Measurements from ENCODE around the gene SPDYE6.
"Not testable (repeated sequence)": the region's sequence is repeated elsewhere in the genome, so short reads cannot be mapped to it uniquely, and the experiment has no call there.

Gene SPDYE6

DNA sequence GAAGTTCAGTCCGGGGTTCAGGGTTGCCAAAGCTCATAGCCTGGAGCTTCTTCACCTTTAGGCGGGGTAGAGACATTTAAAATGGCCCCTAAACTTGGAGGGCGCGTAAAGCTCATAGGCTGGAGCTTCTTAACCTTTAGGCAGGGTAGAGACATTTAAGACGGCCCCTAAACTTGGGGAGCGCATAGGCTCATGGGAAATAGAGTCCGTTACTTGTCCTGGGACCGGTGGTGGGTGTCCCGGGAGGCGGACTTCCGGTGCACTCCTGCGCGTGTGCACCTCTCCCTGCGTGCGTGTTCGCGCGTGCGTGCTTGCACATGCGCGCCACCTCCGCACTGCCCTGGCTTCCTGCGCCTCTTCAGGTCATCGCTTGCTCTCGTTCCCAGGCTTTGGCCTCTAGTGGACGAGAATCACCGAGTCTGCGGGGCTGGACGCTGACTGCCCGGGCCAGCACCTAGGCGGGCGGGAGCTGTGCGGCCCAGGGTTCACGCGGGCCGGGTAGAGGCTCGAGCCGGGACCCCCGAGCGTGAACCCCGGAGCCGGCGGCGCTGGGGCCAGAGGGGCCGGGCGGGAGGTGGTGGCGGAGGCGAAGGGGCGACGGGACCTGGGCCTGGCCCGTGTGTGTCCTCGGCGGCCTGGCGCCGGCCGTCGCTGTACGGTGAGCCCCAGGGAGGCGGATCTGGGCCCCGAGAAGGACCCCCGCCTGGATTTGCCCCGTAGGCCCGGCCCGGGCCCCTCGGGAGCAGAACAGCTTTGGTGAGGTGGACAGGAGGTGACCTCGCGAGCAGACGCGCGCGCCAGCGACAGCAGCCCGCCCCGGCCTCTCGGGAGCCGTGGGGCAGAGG lies 7.5 kb upstream of the SPDYE6 start:
- DNase-seq = peak; percentile 27 to 98 (median 93)

DNA sequence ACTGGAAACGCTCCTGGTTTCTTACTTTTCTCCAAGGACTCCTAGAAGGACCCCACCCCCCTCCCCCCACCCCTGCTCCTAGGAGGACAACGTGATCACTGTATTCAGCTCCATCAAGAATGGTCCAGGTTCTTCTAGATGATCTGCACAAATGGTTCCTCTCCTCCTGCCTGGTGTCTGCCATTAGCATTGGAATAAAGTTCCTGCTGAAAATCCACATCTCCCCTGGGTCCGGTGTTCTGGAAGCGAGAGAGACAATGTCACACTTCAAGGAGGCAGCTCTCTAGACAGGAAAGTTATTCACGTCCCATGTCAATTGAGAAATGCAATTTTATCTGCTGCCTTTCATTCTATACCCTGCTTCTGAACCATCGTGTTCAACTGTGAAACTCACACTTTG lies 9.3 kb downstream of the SPDYE6 start:
- DNase-seq = not testable (repeated sequence)

DNA sequence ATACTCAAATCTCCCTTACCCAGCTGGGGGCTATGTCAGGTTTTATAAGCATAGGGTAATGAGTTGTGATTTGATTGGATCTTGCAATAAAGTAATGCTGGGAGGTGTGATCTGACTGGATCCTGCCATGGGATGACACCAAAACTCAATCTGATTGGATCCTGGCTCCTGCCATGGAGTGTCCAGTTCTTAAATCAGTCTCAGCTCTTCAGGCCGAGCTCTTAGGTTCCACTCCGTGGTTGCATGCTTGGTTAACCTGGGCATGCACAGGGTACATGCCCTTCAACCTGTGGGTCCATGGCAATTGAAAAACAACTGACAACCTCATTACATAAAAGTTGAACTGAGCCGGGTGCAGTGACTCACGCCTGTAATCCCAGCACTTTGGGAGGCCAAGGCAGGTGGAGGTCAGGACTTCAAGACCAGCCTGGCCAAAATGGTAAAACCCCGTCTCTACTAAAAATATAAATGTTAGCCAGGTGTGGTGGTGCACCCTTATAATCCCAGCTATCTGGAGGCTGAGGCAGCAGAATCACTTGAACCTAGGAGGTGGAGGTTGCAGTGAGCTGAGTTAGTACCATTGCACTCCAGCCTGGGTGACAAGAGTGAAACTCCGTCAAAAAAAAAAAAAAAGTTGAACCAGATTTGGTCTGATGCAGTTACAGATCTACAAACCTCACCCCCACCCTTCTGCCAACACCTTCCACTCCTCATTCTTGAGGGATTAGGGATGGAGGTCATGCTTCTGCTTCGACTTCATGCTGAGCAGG lies 15.5 kb downstream of the SPDYE6 start:
- not testable (repeated sequence) for DNase-seq

DNA sequence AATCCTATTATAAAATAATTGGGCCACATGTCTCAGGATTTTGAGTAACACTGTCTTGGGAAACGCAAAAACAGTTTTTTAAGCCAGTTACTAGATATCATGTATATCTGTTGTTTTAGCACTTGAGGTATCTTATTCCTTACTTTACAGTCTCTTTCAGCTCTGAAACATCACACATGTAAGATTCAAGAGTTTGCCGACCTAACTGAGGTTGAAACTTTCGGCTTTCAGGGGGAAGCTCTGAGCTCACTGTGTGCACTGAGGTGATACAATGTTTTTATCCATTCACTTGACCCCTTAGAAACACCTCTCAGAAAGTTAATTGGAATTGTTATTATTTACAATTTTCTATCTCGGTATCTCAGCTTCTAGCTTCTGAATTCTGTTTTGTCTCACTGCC lies 18.8 kb downstream of the SPDYE6 start:
- DNase-seq = not testable (repeated sequence)

DNA sequence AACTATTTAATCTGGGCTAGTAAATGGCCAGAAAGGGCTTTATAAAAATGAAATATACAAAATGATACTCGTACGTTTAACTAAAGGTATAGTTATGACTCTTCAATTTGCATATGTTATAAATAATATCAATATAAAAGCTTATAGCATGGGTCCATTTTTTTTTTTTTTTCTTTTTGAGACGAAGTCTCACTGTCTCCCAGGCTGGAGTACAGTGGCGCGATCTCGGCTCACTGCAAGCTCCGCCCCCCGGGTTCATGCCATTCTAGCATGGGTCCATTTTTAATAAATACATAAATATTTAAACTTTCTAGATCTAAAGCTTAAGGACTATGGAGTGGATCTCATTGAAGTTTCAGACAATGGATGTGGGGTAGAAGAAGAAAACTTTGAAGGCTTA lies 19.2 kb downstream of the SPDYE6 start:
- not testable (repeated sequence) for DNase-seq

DNA sequence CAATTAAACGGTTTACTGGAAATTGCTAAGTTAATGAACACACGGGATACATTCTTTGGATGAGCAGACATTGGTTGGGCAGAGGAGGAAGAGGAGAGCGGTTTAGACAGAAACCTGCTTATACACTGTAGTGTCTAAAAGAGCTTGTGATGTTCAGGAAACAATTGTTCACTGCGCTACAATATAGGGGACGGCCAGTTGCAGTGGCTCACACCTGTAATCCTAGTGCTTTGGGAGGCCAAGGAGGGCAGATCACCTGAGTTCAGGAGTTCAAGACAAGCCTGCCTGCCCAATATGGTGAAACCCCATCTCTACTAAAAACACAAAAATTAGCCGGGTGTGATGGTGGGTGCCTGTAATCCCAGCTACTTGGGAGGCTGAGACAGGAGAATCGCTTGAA lies 20.7 kb downstream of the SPDYE6 start:
- DNase-seq = not testable (repeated sequence)

DNA sequence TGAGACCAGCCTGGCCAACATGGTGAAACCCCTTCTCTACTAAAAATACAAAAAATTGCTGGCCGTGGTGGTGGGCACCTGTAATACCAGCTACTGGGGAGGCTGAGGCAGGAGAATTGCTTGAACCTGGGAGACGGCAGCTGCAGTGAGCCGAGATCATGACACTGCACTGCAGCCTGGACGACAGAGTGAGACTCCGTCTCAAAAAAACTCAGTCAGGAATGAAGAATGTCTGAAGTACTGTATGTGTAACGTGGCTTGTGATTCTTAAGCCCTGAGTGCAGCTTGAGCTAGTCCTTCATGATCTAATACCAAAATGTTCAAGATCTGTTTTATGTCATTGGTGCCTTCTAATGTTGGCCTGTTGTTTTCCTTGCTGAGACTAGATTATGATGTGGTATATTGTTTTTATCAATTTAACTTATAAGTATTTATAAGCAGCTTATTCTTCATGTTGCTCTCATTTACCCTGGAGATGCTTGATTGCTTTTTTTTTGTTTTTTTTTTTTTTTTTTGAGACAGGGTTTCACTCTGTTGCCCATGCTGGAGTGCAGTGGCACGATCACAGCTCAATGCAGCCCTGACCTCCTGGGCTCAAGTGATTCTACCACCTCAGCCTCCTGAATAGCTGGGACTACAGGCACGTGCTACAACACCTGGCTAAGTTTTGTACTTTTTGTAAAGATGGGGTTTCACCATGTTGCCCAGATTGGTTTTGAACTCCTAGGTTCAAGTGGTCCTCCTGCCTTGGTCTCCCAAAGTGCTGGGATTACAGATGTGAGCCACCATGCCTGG lies 25.4 kb downstream of the SPDYE6 start:
- DNase-seq = not testable (repeated sequence)

DNA sequence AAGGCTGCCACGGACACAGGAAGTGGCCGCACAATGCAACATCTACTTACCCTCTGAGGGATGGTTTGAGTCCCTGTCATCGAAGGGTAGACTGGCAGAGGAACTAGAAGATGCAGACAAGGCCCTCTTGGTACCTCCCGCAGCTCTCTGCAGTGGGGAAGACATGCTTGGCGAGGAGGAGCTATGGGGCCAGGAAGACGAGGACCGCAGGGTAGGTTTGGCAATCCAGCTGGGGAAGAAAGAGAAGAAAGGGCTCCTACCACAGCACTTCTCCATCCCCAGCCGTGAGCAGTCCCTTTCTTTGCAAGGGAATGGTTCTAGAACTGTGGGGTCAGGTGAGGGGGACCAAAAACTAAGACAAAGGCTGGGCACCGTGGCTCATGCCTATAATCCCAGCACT lies 26.9 kb downstream of the SPDYE6 start:
- not testable (repeated sequence) for DNase-seq

DNA sequence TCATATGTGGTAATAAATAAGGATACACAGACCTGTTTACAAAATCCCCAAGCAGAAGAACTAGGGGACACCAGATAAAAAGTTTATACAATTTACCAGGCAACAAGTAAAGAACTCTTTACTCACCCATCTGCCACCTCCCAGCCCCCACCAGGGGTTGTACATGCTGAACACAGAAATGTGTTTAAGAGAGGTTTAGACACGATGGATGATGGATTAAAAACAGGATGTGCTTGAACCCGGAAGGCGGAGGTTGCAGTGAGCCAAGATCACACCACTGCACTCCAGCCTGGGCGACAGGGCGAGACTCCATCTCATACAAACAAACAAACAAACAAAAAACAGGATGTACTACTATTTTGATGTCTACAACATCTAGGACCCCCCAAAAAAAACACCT lies 27.4 kb downstream of the SPDYE6 start:
- not testable (repeated sequence) for DNase-seq

DNA sequence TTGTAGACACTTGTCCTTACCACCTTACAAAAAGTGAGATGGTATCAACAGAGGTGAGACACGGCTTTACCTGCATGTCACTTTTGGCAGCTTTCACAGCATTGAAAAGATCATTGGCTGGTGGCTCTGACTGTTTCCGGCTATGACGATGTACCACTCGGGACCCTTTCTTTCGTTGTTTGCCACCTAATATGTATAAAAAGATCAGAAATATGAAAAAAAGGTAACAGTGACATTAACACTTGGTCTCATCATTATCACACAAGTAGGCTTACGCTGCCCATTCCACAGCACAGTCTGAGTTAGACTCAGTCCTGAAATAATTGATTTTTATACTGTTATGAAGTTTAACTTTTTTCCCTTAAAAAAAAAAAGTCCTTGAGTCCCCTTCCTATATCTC lies 29.1 kb downstream of the SPDYE6 start:
- not testable (repeated sequence) for DNase-seq

DNA sequence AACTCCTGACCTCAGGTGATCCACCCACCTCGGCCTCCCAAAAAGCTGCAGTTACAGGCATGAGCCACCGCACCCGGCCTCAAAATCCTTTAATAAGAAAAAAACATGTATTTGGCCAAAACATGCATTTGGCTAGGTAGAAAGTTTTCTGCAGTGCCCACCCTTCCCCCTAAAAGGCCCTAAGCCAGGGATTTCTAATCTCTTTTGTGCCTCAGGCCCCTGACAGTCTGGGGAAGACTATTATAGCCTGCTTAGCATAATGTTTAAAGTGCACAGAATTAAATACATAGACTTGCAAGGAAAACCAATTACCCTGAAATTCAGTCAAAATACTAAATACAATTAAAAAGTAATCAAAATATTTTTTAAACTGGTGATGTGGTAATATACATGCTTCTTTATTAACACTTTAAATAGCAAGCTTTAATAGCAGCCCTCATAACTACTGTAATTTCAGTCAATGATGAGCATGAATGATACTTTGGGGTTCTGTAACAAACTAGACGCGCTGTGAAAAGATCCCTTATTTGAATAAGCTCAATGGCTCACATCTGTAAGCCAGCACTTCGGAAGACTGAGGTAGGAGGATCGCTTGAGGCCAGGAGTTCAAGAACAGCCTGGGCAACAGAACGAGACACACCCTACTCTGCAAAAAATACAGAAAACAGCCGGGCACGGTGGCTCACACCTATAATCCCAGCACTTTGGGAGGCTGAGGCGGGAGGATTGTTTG lies 29.9 kb downstream of the SPDYE6 start:
- DNase-seq = no peak

DNA sequence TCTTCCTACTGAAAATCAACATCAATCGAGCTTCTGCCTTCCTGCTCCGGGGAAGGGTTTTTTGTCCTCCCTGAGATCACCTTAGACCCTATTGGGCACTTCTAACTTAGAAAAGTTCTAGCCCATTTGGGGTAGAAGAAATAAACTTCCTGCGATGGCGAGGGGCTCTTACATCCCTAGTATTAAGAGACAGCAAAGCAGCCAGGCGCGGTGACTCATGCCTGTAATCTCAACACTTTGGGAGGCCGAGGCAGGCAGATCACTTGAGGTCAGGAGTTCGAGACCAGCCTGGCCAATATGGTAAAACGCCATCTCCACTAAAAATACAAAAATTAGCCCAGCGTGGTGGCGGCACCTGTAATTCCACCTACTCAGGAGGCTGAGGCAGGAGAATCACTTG lies 31.1 kb downstream of the SPDYE6 start:
- DNase-seq = not testable (repeated sequence)

DNA sequence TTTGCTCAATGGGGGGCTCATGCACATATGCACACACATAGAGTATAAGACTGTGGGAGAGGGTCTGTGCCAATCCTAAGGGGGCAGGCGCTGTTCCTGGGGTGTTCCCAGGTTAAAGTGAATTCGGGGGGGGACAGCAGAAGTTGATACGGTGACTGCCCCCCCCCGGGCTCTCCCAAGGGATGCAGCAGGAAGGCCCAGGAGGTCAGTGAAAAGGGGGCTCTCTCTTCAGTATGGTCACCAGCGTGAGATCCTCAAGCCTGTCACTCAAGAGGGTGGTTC lies 32.4 kb downstream of the SPDYE6 start:
- no peak for DNase-seq

DNA sequence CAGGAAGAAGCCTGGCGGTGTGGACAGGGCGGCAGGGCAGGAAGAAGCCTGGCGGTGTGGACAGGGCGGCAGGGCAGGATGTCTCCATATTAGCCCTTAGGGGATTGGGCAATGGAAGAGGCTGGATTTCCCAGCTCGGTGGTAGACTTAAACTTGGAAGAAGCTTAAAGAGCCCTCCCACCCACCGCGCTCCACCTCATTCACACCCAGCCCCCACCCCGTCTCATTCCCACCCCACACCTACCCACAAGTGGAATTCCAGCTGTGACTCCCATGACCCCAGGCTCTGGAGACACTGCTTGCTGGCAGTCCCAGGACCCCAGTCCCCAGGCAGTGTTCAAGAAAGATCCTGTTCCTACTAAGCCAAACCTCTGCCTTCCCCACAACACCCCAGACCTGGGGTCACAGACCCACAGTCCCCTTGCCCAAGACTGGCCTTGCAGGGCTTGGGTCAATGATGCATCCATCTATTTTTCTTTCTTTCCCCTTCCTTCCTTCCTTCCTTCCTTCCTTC lies 34.0 kb downstream of the SPDYE6 start:
- DNase-seq = no peak

DNA sequence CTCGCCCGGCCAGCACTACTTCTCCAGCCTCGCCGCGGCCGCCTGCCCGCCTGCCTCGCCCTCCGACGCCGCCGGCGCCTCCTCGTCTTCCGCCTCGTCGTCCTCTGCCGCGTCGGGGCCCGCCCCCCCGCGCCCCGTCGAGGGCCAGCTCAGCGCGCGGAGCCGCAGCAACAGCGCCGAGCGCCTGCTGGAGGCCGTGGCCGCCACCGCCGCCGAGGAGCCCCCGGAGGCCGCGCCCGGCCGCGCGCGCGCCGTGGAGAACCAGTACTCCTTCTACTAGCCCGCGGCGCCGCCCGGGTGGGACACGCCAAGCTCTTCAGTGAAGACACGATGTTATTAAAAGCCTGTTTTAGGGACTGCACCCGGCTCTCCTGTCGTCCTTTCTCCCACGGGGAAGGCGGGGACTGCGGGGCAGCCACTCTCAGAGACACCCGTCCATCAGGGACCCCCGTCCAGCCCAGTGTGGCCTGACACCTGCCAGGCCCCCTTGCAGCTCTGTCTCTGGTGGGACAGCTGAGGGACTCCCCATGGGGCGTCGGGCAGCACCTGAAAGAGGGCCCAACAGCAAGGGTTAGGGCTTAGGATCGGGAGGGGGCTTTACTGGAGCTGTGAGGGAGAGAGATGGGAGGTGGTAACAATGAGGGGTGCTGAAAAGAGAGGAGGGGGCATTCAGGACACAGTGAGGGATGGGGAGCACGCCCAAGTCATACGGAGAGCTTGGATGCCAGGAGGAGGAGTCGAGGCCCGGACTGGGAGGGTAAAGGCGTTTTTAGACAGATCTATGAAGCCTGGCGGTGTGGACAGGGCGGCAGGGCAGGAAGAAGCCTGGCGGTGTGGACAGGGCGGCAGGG lies 34.7 kb downstream of the SPDYE6 start:
- DNase-seq = no peak

DNA sequence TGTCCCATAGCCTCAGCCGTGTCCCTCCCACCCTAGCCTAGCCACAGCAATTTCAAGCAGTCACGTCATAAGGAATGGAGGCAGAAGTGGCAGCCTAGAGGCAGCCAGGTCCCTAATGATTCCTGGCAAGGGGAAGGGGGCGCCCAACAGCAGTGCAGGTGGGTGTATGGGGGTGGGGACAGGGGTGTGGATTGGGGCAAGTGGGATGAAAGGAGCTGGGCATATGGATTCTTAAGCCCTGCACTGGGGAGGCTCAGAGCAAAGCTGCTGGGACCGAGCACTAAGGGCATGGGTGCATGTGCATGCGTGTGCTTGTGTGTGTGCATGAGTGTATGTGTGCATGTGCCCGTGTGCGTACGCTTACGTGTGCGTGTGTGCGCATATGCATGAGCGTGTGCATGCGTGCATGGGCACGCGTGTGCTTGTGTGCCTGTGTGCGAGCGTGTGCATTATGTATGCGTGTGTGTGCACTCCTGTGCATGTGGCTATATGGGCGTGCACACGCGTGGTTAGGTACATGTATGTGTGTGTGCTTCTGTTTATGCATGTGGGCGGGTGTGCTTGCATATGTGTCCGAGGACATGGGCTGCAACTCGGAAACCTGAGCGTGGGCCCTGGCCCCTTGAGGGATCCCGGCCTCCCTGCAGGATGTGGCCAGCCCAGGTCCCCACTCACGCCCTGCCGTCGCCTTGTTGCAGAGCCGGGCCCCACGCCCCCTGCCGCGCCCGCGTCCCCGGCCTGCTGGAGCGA lies 35.5 kb downstream of the SPDYE6 start:
- DNase-seq = no peak

DNA sequence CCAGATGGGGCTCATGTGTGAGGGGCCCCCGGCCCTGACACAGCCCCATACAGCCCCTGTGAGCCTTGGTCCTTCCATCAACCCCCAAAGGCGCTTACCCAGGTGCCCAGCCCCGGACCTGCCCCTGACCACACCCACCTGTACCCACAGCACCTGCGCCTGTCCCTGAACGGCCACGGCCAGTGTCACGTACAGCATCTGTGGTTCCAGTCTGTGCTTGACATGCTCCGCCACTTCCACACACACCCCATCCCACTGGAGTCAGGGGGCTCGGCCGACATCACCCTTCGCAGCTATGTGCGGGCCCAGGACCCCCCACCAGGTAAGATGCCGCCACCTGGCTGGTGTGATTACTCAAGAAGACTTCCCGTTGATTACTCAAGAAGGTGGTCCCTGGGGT lies 36.1 kb downstream of the SPDYE6 start:
- DNase-seq = no peak

DNA sequence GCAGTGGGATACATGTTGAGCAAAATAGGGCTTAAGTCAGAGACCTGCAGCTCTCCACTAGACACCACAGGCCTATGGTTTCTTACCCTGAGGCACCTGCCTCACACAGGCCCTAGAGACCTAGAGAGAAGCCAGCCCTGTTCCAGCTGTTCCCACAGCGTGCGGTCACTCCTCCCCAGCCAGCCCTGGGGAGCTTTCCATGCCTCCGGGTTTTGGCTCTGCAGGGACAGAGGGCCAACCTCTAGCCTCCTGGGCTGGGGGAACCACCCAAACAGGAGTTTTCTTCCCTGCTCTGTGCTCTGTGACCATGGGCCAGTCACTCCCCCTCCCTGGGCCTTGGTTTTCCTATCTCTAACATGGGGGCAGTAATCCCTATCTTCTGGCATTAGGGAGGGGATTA lies 36.6 kb downstream of the SPDYE6 start:
- no peak for DNase-seq

DNA sequence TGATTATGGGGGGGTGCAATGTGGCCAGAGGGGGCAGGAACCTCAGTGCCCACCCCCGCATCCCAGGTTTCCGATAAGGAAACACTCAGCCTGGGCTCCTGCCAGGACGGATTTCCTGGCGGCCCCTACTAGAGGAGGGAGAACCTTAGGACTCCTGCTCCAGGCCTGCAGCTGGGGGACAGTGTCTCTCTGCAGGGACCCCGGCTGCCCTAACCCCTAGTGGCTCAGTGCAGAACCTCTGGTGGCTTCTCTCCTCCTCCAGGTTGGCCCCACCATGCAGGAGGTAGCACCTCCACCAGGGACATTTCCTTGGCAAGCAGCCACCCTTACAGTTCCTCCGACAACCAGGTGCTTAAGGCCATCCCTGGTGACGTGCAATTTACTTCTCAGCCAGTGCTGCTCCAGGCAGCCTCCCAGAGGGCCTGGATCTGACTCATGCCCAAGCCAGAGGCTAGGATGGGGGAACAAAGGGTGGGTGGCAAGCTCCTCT lies 37.7 kb downstream of the SPDYE6 start:
- DNase-seq = no peak

All from hypothalamus (tissue), 51 donors.